GM21528 (cell line): Measurements from ENCODE around the gene DDX47.

Source experiments
- ATAC-seq: cut with Tn5 transposase; IDR thresholded peaks from one replicate; pipeline ENCODE4 v1.9.1; 2021; ENCODE audit warnings: mild to moderate bottlenecking, moderate library complexity; ENCODE audit not compliant: unreplicated experiment, low FRiP score

The DDX47 gene

DNA sequence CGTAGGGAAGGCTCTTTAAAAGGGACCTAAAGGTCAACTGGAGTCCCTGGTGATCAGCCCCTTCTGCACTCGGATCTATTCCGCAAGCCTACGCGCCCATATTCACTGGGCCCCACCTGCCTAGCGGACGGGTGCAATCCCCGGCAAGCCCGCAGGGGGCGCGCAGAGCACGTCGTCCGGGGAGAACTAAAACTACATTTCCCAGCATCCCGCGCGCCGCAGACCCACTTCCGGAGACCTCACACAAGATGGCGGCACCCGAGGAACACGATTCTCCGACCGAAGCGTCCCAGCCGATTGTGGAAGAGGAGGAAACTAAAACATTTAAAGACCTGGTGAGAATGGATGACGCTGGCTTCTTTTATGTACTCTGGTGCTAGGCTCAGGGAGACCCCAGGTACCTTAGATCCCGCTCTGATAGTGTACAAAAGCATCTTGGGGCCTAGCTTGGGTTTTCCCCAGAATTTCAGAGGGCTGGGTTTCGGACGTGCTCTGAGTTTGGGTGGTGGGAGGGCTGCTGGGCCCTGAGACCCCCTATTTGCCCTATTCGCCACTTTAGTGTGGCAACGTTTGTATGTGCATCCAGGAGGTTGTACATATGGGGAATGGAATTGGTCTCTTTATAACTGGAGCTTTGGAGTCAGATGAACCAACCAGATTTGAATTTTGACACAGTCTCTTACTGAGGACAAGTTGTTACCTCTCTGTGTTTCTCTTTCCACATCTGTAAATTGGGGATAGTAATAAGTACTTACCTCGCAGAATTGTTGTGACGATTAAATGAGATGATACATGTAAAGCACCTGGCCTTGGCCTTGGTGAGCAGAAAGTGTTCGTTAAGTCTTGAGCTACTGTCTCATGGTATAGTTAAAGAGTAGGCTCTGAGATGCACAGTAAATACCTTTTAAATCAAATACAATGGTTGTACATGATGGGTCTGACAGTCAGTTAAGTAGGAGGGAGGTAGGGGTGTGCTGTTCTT, at the start of gene DDX47:
TSS of gene DDX47 (plus strand) at position 227 of the 982 bp plus-strand sequence. CDS start at position 249, 22 bp downstream.
- peak; percentile 67 for ATAC-seq

DNA sequence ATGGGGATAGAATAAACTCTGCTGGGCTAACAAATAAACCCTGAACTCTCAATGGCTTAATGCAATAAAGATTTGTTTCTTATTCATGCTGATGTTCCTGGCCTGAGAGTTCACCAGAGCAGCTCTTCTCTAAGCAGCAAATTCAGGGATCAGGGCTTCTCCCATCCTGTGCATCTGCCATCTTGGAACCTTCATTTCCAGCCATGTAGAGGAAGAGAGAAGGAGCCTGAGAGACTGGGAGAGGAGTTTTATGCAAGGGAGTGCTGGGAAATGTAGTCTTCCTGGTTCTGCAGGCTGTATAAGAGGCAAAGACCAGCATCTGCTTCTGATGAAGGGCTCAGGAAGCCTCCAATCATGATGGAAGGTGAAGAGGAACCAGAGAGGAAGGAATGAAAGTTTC, 48.3 kb upstream of the DDX47 start:
- no peak for ATAC-seq

DNA sequence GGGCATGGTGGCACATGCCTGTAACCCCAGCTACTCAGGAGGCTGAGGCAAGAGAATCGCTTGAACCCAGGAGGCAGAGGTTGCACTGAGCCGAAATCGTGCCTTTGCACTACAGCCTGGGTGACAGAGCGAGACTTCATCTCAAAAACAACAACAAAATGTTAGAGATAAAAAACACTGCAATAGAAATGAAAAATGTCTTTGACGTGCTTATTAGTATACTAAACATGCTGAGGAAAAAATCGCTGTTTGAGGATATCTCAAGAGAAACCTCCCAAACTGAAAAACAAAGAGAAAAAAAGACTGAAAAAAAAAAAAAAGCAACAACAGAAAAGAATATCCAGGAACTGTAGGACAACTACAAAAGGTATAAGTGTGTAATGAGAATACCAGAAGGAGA, 42.9 kb upstream of the DDX47 start:
- ATAC-seq: no peak

- no peak for ATAC-seq
These were observed 38.4 kb upstream of the DDX47 start for GRCh38 chr12:12774791-12775190.

DNA sequence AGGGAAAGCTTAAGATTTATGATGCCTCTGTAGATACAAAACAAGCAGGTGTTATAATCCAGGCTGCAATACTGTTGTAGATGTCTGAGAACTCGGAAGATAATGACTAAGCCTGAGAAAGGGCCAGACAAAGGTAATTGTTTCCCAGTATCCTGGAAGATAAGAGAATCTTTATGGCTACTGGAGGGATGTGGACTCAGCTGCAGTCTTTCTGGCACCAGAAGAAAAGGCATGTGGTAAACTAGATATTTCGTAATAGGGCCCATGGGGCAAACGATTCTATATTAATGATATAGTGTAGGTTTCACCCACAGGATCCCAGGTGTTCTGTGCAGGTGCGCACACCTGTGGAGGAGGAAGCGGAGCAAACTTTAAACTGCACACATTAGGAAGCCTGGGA, 36.9 kb upstream of the DDX47 start:
- ATAC-seq: no peak

DNA sequence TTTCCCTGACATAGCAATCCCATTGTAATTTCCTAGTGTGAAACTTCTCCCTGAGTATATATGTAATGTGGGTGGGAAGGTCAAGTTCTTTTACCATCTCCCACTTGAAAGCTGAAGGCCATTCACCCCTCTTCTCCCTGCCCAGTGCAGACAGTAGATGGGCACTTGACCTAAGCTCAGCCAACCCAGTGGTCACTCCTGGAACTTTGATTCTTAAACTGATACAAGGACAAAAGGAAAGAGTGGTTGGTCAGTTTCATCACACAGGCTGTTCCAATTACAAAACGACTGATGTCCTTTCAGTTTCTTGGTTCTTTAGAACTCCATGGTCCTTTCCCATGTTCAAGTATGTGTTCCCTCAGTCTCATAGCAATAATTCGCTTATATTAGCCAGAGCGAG, 36.1 kb upstream of the DDX47 start:
- ATAC-seq: no peak

- ATAC-seq: no peak
These were observed 34.1 kb upstream of the DDX47 start for GRCh38 chr12:12779007-12779406.

GRCh38 chr12:12779529-12779928, 33.6 kb upstream of the DDX47 start:
- ATAC-seq: no peak

GRCh38 chr12:12784116-12784515, 29.0 kb upstream of the DDX47 start:
- ATAC-seq: no peak

- ATAC-seq: no peak
These were observed 28.0 kb upstream of the DDX47 start, which contains the start of gene APOLD1 for GRCh38 chr12:12784911-12785814. TSS of gene APOLD1 (plus strand) at chr12:12785659. CDS start at chr12:12785692, 33 bp downstream.

DNA sequence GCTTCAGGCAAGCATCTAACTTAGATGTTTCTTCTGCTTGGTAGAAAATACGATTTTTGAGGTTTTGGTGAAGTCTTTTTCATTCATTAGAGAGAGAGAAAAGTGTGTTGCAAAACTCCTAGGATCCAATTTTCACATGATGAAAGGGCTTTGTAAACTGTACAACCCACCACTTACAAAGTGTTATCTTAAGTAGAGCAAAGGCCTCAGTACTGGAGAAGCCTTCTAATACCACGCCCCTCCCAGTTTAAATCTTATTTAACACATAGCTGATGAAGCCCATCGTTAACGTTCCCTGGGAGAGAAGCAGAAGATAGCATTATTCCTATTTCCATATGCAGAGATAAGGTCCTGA, 26.8 kb upstream of the DDX47 start:
- peak; percentile 16 for ATAC-seq

GRCh38 chr12:12786706-12787601, 26.2 kb upstream of the DDX47 start:
- ATAC-seq: peak; percentile 70

- no peak for ATAC-seq
These were observed 25.0 kb upstream of the DDX47 start for GRCh38 chr12:12788131-12788530.

DNA sequence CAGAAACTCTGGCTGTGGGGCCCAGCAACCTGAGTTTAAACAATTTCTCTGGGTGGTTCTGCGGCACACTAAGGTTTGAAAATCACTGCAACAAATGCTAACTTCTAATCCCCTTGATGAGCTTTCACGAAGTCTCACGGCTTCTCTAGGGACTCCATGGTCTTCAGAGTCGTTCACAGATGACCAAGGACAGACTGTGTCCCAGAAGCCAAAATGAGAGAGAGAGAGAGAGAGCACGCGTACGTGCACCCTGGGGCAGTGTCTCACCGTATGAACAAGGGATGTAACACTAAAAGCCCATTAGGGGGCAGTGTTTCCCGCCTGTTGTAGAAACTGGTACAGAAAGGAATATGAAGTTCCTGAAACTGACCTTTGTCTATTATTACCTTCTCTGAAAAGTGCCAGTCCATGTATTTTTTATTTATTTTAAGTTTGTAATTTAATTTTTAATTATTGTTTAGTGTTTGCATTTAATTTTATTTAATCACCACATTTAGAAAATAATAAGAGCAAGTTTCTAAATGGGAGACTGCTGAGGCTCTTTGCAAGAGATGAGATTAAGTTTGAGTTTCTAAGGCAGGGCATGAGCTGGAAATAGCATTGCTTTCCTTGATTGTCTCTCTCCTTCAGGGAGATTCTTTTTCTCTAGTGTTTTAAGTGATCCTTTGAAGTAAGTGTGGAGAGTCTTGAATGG, 24.3 kb upstream of the DDX47 start:
- ATAC-seq: peak; percentile 71

GRCh38 chr12:12790956-12791355, 22.2 kb upstream of the DDX47 start:
- ATAC-seq: no peak

- no peak for ATAC-seq
These were observed 21.3 kb upstream of the DDX47 start for GRCh38 chr12:12791756-12792369.

GRCh38 chr12:12792421-12792820, 20.7 kb upstream of the DDX47 start:
- ATAC-seq: no peak

- no peak for ATAC-seq
These were observed 18.5 kb upstream of the DDX47 start for GRCh38 chr12:12794686-12795085.

DNA sequence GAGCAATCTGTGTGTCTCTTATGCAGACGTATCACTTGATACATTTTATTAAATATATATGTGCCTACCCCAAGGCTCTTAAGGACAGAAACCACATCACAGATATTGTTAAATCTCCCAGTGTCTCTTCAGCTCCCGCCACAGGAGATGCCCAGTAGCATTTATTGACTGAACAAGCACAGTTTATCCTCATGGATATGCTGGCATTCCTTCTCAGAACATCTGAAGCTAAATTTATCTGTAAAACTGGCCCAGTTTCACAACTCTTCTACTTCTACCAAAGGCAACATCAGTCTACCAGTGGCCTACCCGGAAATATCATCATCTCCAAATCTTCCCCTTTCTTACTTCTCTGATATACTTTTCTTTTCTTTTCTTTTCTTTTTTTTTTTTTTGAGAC, 17.0 kb upstream of the DDX47 start:
- ATAC-seq: no peak
